HEK293T (cell line): ENCODE results near the gene C16orf74.

Experiments used
- CTCF ChIA-PET: fragments of 350-600 bp; formaldehyde crosslinking; extraction: SDS; loops from one replicate; lab custom pipeline; 2021; ENCODE audit warnings: antibody characterized with exemption, inconsistent platforms; lab: Yijun Ruan, JAX
- POLR2A ChIA-PET: fragments of 350-600 bp; formaldehyde crosslinking; extraction: SDS; loops from one replicate; lab custom pipeline; 2020; ENCODE audit warnings: antibody characterized with exemption, inconsistent platforms; lab: Yijun Ruan, JAX
- DNase-seq: peaks from one replicate; pipeline ENCODE4 v3.0.0; 2012; ENCODE audit warnings: mixed read lengths; ENCODE audit errors: extremely low spot score
- ARNT ChIP-seq: fragments of 450-650 bp; IDR thresholded peaks from 2 replicates; pipeline ENCODE4 v1.6.1; 2017; ENCODE audit warnings: mild to moderate bottlenecking
- BHLHE40 ChIP-seq: fragments of 450-650 bp; IDR thresholded peaks from 2 replicates; pipeline ENCODE4 v1.6.1; 2016; ENCODE audit warnings: mild to moderate bottlenecking, moderate library complexity, borderline replicate concordance
- CTBP1 ChIP-seq: fragments of 450-650 bp; IDR thresholded peaks from 2 replicates; pipeline ENCODE4 v1.6.1; 2016; ENCODE audit warnings: borderline replicate concordance
- ELF4 ChIP-seq: fragments of 450-650 bp; IDR thresholded peaks from 2 replicates; pipeline ENCODE4 v1.6.1; 2017; ENCODE audit warnings: antibody characterized with exemption
- FOXA1 ChIP-seq: fragments of 450-650 bp; IDR thresholded peaks from 2 replicates; pipeline ENCODE4 v1.6.1; 2016; ENCODE audit warnings: mild to moderate bottlenecking
- FOXK2 ChIP-seq: fragments of 450-650 bp; IDR thresholded peaks from 2 replicates; pipeline ENCODE4 v1.6.1; 2016; ENCODE audit warnings: mild to moderate bottlenecking
- FOXM1 ChIP-seq: fragments of 450-650 bp; IDR thresholded peaks from 2 replicates; pipeline ENCODE4 v1.6.1; 2017; ENCODE audit warnings: mild to moderate bottlenecking, borderline replicate concordance
- HDGF ChIP-seq: fragments of 450-650 bp; IDR thresholded peaks from 2 replicates; pipeline ENCODE4 v1.6.1; 2017; ENCODE audit warnings: antibody characterized with exemption, borderline replicate concordance
- L3MBTL2 ChIP-seq: fragments of 450-650 bp; conservative IDR thresholded peaks from 2 replicates; pipeline ENCODE4 v1.6.1; 2016; ENCODE audit warnings: mild to moderate bottlenecking
- LEF1 ChIP-seq: fragments of 450-650 bp; IDR thresholded peaks from 2 replicates; pipeline ENCODE4 v1.6.1; 2017; ENCODE audit warnings: mild to moderate bottlenecking, borderline replicate concordance
- NFRKB ChIP-seq: fragments of 450-650 bp; IDR thresholded peaks from 2 replicates; pipeline ENCODE4 v1.6.1; 2016; ENCODE audit warnings: mild to moderate bottlenecking, moderate library complexity
- PKNOX1 ChIP-seq: fragments of 450-650 bp; IDR thresholded peaks from 2 replicates; pipeline ENCODE4 v1.6.1; 2016
- SP1 ChIP-seq: fragments of 450-650 bp; IDR thresholded peaks from 2 replicates; pipeline ENCODE4 v1.6.1; 2017
- SUZ12 ChIP-seq: fragments of 450-650 bp; IDR thresholded peaks from 2 replicates; pipeline ENCODE4 v1.6.1; 2016; ENCODE audit warnings: mild to moderate bottlenecking
- TARDBP ChIP-seq: fragments of 450-650 bp; IDR thresholded peaks from 2 replicates; pipeline ENCODE4 v1.6.1; 2016
- ZNF384 ChIP-seq: fragments of 450-650 bp; IDR thresholded peaks from 2 replicates; pipeline ENCODE4 v1.6.1; 2016

C16orf74 gene

DNA sequence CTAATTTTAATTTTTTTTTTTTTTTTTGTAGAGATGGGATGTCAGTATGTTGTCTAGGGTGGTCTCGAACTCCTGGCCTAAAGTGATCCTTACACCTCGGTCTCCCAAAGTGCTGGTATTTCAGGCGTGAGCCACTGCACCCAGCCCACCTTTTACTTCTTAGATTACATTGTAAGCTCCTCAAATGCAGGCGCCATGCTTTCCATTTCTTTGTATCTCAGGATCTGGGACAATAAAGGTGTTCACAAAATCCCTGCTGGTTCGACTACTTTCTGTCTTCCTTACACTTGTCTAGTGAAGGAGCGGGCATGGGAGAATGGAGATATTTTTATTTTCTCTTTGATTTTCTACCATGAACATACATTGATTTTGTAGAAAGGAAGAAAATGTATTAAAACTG, 23.2 kb upstream of the C16orf74 start:
- no peak for DNase-seq
- no peak for TF ChIP-seq SP1
- no peak for TF ChIP-seq CTBP1
- no peak for TF ChIP-seq ELF4
- TF ChIP-seq ZNF384, result no peak
- no peak for TF ChIP-seq HDGF
- TF ChIP-seq FOXM1, result no peak
- no peak for TF ChIP-seq PKNOX1
- TF ChIP-seq L3MBTL2, result no peak
- TF ChIP-seq ARNT, result no peak
- no peak for TF ChIP-seq NFRKB
- no peak for TF ChIP-seq LEF1
- no peak for TF ChIP-seq FOXK2
- TF ChIP-seq SUZ12, result no peak
- TF ChIP-seq BHLHE40, result no peak
- ChIA-PET POLR2A (no interaction called here), CTCF (interaction anchor here (0.7 kb wide), 1 partner anchor 521 kb away, joined by 3 read pairs; no protein-coding TSS in a partner anchor)

- no peak for TF ChIP-seq SP1
- no peak for TF ChIP-seq ARNT
- TF ChIP-seq FOXA1, result no peak
- TF ChIP-seq TARDBP, result no peak
- TF ChIP-seq HDGF, result no peak
- no peak for TF ChIP-seq ZNF384
- no peak for TF ChIP-seq LEF1
- TF ChIP-seq L3MBTL2, result no peak
- no peak for TF ChIP-seq PKNOX1
- no peak for TF ChIP-seq CTBP1
- no peak for TF ChIP-seq FOXK2
- no peak for TF ChIP-seq SUZ12
- ChIA-PET POLR2A (no interaction called here), CTCF (no interaction called here)
- no peak for DNase-seq
Observed at GRCh38 chr16:85773044-85773443, 22.1 kb upstream of the C16orf74 start.

DNA sequence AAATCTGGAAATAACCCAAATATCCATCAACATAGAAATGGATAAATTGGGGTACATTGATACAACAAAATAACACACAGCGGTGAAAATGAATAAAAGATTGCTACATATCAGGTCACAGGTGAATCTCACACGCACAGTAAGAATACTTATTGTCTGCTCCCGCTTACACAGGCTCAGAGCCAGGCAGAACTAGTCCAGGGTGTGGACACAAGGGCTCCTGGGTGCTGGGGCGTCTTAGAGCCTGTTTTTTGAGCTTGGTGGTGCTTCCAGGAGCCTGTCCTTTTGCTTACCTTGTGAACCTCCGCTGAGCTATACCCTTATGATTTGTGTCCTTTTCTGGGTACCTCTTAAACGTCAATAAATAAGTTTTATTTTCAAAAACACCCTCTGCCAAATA, 19.8 kb upstream of the C16orf74 start:
- CTCF ChIA-PET, result no interaction called here
- no peak for DNase-seq
- TF ChIP-seq SUZ12 (no peak), L3MBTL2 (no peak), FOXK2 (no peak), HDGF (no peak), CTBP1 (no peak), BHLHE40 (no peak), ELF4 (no peak), ARNT (no peak), ZNF384 (no peak), NFRKB (no peak), FOXA1 (no peak), TARDBP (no peak), LEF1 (no peak), SP1 (no peak), PKNOX1 (no peak), FOXM1 (no peak)
- POLR2A ChIA-PET, result no interaction called here

DNA sequence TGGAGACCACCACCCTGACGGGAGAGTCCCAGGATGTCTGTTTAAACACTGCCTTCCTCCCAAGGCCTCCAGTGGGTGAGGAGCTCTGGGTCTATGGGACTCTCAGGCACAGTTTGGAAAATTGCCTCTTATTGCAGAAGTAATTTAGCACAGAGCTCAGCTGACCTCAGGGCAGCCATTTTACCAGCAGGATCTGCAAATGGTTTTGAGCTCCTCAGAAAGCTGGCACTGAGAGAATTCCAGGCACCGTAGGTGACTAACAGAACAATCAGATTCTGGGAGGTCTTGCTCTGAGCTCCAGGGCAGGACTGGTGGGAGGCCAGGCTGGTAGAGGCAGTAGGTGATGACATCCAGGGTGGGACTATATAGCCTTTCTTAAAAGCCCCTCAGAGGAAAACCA, 17.3 kb upstream of the C16orf74 start:
- no peak for DNase-seq
- no peak for TF ChIP-seq HDGF
- TF ChIP-seq CTBP1, result no peak
- no peak for TF ChIP-seq SUZ12
- TF ChIP-seq NFRKB, result no peak
- no peak for TF ChIP-seq L3MBTL2
- no peak for TF ChIP-seq TARDBP
- no peak for TF ChIP-seq ARNT
- TF ChIP-seq PKNOX1, result no peak
- no peak for TF ChIP-seq FOXA1
- TF ChIP-seq ELF4, result no peak
- TF ChIP-seq FOXM1, result no peak
- no peak for TF ChIP-seq FOXK2
- TF ChIP-seq BHLHE40, result no peak
- no peak for TF ChIP-seq ZNF384
- CTCF ChIA-PET, result interaction anchor here (0.7 kb wide), 1 partner anchor 51 kb away, joined by 3 read pairs; no protein-coding TSS in a partner anchor
- POLR2A ChIA-PET, result no interaction called here

DNA sequence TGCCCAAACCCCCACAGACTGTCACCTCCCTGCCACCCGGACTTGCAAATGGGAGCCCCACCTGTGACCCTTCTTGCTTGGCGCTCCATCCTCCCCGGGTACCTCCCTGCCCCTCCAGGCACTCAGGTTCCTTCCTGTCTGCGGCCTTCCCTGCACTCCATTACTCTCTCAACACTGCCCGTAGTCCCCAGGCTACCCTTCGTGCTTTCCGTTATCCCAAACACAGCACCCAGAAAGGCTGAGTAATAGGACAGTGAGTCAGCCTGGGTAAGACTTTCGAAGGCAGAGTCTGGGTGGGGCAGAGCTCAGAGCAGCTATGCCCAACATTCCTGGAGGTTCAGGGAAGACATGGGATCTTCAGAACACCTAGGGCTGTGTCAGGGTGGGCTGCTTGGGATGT, 16.6 kb upstream of the C16orf74 start:
- ChIA-PET CTCF (interaction anchor here (0.7 kb wide), 1 partner anchor 52 kb away, joined by 3 read pairs; no protein-coding TSS in a partner anchor), POLR2A (no interaction called here)
- no peak for DNase-seq
- TF ChIP-seq ELF4 (no peak), HDGF (no peak), L3MBTL2 (no peak), PKNOX1 (no peak), SUZ12 (no peak), BHLHE40 (no peak), ZNF384 (no peak), NFRKB (no peak), TARDBP (no peak), CTBP1 (no peak), LEF1 (no peak), ARNT (no peak)
